Fibroblast of pulmonary artery (primary cell): ENCODE measurements around the gene GRIK4.

Source experiments
- DNase-seq: peaks from one replicate; pipeline ENCODE4 v3.0.0-alpha.2; 2010; ENCODE audit warnings: low read depth
- H3K4me3 ChIP-seq: replicated peaks from 2 replicates; pipeline ENCODE4 v1.5.1; 2011; ENCODE audit warnings: low read depth, mild to moderate bottlenecking, control low read depth, low read length, moderate library complexity
- TF ChIP-seq, protein P1 (sequence below): IDR thresholded peaks from 2 replicates; pipeline ENCODE4 v1.5.1; 2011; ENCODE audit warnings: mild to moderate bottlenecking, control low read depth, low read length, inconsistent platforms; ENCODE audit errors: missing control alignments

Gene GRIK4

DNA sequence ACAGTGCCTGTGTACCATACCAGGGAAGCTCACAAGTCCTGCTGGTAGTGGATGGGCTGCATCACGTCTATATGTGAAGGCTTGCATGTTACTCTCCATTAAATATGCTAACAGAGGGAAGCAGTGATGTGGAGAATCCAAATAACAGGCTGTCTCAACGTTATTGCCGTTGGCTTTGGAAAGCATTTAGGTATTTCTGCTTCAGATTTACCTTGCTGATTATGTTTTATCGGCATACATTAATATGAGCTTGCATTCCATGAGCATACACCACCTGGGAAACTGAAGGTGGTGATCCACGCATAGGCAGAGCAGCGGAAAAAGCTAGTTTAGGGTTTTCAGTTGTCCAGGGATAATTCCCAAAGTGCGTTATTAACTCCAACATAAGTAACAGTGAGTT lies 175.0 kb downstream of the GRIK4 start:
- H3K4me3 ChIP-seq = no peak overlapping the region
- TF ChIP-seq, protein P1, sequence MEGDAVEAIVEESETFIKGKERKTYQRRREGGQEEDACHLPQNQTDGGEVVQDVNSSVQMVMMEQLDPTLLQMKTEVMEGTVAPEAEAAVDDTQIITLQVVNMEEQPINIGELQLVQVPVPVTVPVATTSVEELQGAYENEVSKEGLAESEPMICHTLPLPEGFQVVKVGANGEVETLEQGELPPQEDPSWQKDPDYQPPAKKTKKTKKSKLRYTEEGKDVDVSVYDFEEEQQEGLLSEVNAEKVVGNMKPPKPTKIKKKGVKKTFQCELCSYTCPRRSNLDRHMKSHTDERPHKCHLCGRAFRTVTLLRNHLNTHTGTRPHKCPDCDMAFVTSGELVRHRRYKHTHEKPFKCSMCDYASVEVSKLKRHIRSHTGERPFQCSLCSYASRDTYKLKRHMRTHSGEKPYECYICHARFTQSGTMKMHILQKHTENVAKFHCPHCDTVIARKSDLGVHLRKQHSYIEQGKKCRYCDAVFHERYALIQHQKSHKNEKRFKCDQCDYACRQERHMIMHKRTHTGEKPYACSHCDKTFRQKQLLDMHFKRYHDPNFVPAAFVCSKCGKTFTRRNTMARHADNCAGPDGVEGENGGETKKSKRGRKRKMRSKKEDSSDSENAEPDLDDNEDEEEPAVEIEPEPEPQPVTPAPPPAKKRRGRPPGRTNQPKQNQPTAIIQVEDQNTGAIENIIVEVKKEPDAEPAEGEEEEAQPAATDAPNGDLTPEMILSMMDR = no peak
- DNase-seq = no peak

DNA sequence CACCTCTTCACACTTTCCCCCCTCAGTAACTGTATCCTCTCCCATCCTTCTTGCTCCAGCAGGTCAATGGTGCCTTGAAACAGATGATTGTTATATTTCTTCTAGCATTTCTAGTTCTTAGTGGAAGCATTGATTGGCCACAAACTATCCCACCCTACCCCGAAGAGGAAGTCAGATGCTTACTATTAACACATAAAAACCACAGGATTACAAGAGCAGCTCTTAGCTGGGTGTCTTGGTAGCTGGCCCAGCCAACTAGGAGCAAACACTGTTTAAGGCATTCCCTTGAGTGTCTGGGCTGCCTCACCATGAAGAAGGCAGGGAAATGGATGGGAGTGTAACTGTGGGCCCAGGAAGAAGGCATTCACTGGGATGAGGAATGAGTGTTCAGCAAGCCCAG lies 176.6 kb downstream of the GRIK4 start:
- no peak overlapping the region for H3K4me3 ChIP-seq
- TF ChIP-seq, protein P1 = no peak
- DNase-seq = no peak

DNA sequence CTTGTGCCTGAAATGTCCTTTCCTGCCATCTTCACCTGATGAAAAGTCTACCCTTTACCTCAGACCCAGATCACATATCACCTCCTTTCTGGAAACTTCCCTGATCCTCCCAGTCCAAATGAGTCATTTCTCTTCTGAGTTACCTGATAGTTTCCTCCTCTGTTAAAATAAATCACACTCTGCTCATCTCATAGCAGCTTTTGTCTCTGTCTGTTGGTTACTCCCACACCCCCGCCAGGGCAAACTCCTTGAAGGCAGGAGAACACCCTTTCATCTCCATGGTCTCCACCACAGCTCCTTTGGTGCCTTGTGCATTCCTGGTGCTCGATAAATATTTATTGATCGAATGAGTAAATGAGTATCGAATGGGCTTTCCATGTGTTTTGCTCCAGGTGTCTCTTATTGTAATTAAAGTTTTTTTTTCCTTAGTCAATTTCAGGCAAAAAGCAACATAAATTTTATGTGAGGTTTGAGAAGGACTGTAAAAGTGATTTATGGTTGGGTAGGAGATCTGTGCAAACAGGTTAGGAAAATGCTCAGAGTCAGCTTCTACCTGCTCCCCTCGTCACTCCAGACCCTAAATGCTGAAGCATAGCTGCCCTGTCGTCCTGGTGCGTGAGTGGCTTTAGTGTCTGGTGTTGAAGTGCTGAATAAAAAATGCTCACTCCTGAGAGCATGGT lies 178.2 kb downstream of the GRIK4 start:
- TF ChIP-seq, protein P1 = no peak
- H3K4me3 ChIP-seq = no peak overlapping the region
- DNase-seq = no peak

DNA sequence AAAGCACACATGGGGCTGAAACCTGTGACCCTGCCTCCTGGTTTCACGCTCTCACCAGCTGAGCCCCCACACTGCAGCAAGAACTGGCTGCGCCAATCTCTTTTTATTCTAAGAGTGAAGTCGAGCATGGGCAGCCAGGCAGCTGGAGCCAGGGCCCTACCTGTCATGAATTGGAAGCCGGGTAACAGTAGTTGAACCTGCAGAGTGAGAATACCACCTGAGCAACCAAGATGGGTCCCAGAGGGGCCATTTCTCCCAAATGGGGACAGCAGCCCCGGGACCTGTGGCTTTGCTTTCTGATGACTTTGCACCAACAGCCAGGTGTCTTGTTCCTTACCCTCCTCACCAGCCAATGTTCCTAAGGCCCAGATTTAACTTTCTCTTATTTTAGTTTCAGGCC lies 178.9 kb downstream of the GRIK4 start:
- TF ChIP-seq, protein P1 = no peak
- no peak overlapping the region for H3K4me3 ChIP-seq
- no peak for DNase-seq

DNA sequence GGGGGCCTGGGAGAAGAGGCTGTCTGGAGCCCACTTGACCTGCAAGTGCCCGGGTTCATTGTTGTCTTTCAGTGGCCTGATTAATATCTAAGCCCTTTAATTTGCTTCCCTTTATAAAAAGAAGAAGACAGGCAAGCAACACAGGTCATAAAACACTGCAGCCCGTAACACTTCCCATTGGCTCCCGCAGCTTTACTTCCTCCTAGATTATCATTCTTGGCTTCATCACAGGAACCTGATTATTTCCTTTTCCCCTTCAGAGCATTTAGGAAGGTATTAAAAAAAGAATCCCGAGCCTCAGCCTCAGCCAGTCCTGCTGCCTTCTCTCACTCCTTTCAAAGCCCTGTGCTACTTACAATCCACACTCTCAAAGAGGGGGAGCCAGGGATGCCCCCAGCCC lies 183.2 kb downstream of the GRIK4 start:
- no peak for DNase-seq
- TF ChIP-seq, protein P1 = no peak
- H3K4me3 ChIP-seq = no peak overlapping the region

DNA sequence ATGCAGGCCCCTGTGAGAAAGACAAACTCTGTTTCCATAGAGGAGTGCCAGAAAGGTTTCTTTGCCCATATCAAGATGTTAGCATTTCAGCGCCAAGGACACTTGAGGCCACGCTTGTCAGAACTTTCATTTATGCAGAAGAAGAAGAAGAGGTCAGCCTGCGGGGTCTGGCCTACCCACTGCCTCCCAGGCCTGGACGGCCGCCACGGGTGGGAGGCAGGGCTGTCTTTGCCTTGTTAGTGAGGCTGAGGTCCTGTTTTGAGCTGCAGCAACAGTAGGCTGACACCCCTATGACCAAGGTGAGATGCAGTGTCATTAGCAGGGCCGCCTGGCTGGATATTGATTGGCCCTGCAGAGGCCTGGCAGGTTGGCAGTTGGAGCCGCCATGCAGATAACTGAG lies 183.9 kb downstream of the GRIK4 start:
- no peak overlapping the region for H3K4me3 ChIP-seq
- TF ChIP-seq, protein P1 = no peak
- no peak for DNase-seq

DNA sequence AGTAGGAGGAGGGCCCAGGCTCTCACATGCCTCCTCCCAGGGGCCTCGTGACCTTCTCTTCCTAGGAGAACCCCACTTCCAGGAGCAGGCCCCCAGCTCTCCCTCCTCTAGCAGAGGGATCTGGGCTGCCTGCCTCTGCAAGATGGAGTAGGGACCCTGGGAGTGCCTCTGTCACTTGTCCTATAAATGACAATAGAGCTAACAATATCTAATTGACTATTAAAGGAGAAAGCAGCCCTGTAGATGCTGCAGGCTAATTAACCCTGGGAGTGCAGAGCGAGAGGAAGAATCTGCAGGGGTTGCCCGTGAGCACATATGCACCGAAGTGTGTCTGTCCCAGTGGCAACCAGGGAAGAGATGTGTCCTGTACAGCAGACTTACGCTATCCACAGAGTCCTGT lies 184.4 kb downstream of the GRIK4 start:
- TF ChIP-seq, protein P1 = no peak
- H3K4me3 ChIP-seq = no peak overlapping the region
- DNase-seq = no peak
